Breast epithelium (tissue), 4 donors: Measurements from ENCODE around the gene LMX1A. TPM values are rescaled to one million over a fixed set of nuclear protein-coding genes. Genes with fewer than 3 reads are reported as not detected.

Experiments
- DNase-seq, 2 donors: peaks; one replicate each; pipeline ENCODE4 v3.0.0-alpha.2; 2019; ENCODE audit warnings: low spot score in 2 of 2
- H3K27ac ChIP-seq, 2 donors: fragments of 200-600 bp; sonication (generic) in 1 of 2; one replicate each; pipeline ENCODE4 v1.5.1; 2016 to 2019; ENCODE audit warnings: mild to moderate bottlenecking in 1 of 2
- H3K27me3 ChIP-seq, 2 donors: fragments of 200-600 bp; sonication (generic) in 1 of 2; one replicate each; pipeline versions ENCODE4 v1.5.1 to v1.6.0; 2017 to 2019; ENCODE audit warnings: control low read depth in 1 of 2, mild to moderate bottlenecking in 1 of 2
- H3K36me3 ChIP-seq: fragments of 200-600 bp; one replicate; pipeline ENCODE4 v1.5.1; 2019
- H3K4me1 ChIP-seq, 2 donors: fragments of 200-600 bp; sonication (generic); one replicate each; pipeline ENCODE4 v1.5.1; 2016 to 2019; ENCODE audit warnings: control low read depth in 1 of 2
- H3K4me3 ChIP-seq, 3 donors: fragments of 200-600 bp; sonication (generic); 1 replicate in 2 of 3; 2 replicates in 1 of 3; pipeline ENCODE4 v1.5.1; 2016 to 2019; ENCODE audit warnings: mild to moderate bottlenecking in 3 of 3, moderate library complexity in 2 of 3
- H3K9me3 ChIP-seq, 2 donors: fragments of 200-600 bp; sonication (generic) in 1 of 2; one replicate each; pipeline ENCODE4 v1.5.1; 2016 to 2019; ENCODE audit warnings: control low read depth in 1 of 2
- POLR2A ChIP-seq: fragments of 450-650 bp; IDR thresholded peaks from one replicate; pipeline ENCODE4 v1.6.1; 2016; ENCODE audit warnings: antibody characterized with exemption, mild to moderate bottlenecking, moderate library complexity
- POLR2AphosphoS5 ChIP-seq, 3 donors: sonication (generic); formaldehyde crosslinking; IDR thresholded peaks; one replicate each; pipeline ENCODE4 v1.6.1; 2017; ENCODE audit warnings: antibody characterized with exemption in 3 of 3
- intact Hi-C: fragments of 100-400 bp; cut with DNase I; formaldehyde crosslinking; loops from one replicate; pipeline ENCODE4 v1.15.1; 2023; ENCODE audit warnings: low total_unique reads
- total RNA-seq, 3 donors: library from RNA; depleted of rRNA; stranded (reverse); fragments of >200 nt; gene quantifications; one replicate each; pipeline ENCODE4 v1.1.0, GENCODE V29; 2016
- TF ChIP-seq, protein P1 (sequence below), 3 donors: fragments of 450-650 bp; IDR thresholded peaks; one replicate each; pipeline ENCODE4 v1.5.1; 2016 to 2017; ENCODE audit warnings: antibody characterized with exemption in 3 of 3, mild to moderate bottlenecking in 3 of 3, moderate library complexity in 3 of 3

The LMX1A gene
- total RNA-seq, 3 donors from 2014 or later = 1.3 TPM; not detected in 2

DNA sequence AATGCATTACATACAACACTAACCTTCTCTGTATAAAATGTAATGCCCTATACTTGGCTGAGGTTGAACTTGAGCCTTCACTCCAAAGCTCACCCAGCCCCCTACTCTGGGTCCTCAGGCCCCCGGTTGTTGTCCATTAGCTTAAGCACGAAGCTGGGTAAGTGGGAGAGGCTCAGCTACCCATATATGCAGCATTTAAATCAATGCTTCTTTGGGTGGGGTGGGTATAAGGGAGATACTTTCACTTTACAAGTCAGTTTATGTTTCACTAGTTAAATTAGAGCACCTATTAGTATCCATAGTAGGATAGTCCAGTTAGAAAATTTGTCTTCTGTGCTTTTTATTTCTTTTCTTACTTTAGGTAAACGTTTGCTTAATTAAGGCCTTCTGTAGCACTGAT lies 151.4 kb downstream of the LMX1A start:
- Histone ChIP-seq H3K27me3 (no peaks in the 10 kb centered on the region), H3K36me3 (no peaks in the 10 kb centered on the region)
- intact Hi-C loops = no loop called here

DNA sequence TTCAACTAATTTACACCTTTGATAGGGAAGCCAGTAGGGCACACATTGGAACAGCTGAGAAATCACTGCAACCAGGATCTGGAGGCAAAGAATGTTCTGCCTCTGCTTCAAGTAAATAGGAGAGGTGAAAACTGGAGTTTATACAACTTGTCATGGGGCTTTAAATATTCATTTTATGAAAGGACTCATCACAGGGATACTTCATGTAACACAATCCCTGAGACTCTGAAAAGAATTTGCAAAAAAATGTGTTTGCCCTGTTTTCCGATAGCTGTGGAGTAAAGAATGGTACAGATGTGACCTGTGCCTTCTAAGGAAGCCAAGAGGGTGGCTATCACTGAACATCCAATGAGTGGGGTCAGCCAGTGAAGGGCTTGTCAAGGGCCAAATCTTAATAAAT lies 152.0 kb downstream of the LMX1A start:
- no peaks in the 10 kb centered on the region for H3K9me3 ChIP-seq
- no peak for DNase-seq
- no peak overlapping the region for H3K4me3 ChIP-seq
- H3K36me3 ChIP-seq = no peaks in the 10 kb centered on the region
- TF ChIP-seq POLR2A = no peak
- no peak for TF ChIP-seq POLR2AphosphoS5 (IDR thresholded peaks at IDR 0.05)
- TF ChIP-seq, protein P1, sequence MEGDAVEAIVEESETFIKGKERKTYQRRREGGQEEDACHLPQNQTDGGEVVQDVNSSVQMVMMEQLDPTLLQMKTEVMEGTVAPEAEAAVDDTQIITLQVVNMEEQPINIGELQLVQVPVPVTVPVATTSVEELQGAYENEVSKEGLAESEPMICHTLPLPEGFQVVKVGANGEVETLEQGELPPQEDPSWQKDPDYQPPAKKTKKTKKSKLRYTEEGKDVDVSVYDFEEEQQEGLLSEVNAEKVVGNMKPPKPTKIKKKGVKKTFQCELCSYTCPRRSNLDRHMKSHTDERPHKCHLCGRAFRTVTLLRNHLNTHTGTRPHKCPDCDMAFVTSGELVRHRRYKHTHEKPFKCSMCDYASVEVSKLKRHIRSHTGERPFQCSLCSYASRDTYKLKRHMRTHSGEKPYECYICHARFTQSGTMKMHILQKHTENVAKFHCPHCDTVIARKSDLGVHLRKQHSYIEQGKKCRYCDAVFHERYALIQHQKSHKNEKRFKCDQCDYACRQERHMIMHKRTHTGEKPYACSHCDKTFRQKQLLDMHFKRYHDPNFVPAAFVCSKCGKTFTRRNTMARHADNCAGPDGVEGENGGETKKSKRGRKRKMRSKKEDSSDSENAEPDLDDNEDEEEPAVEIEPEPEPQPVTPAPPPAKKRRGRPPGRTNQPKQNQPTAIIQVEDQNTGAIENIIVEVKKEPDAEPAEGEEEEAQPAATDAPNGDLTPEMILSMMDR (IDR thresholded peaks at IDR 0.05) = no peak
- intact Hi-C loops = no loop called here
- no peaks in the 10 kb centered on the region for H3K4me1 ChIP-seq
- no peaks in the 10 kb centered on the region for H3K27me3 ChIP-seq
- no peak overlapping the region for H3K27ac ChIP-seq

More for the DNA sequence above, 151.4 kb downstream of the LMX1A start:
- TF ChIP-seq POLR2AphosphoS5 (IDR thresholded peaks at IDR 0.05) (no peak), POLR2A (no peak)
- TF ChIP-seq, protein P1 (IDR thresholded peaks at IDR 0.05) = no peak
- Histone ChIP-seq H3K27ac (no peak overlapping the region), H3K4me3 (no peak overlapping the region), H3K4me1 (no peaks in the 10 kb centered on the region), H3K9me3 (no peaks in the 10 kb centered on the region)
- DNase-seq = no peak

DNA sequence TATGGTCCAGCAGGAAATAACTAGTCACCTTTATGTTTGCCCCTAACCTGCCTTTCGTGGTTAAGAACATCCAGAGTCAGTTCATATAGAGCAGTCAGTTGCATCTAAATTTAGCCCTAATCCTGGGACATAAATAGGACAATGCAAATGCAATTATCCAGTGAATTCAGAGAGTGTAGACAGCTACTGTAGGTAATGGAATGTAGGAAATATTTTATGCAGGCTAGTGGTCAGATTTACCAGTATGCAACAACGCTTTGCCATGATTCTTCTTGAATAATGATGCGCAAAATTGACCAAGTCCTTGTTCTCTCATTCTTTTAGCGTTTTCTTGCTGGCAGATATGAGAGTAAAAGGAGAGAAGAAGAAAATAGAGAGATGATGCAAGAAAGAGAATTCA lies 165.4 kb downstream of the LMX1A start:
- intact Hi-C loops = no loop called here
- H3K36me3 ChIP-seq = no peaks in the 10 kb centered on the region
- DNase-seq = no peak
- TF ChIP-seq POLR2AphosphoS5 (IDR thresholded peaks at IDR 0.05) (no peak), POLR2A (no peak)
- TF ChIP-seq, protein P1 (IDR thresholded peaks at IDR 0.05) = no peak
- no peak overlapping the region for H3K4me3 ChIP-seq
- H3K4me1 ChIP-seq = no peaks in the 10 kb centered on the region
- H3K9me3 ChIP-seq = no peaks in the 10 kb centered on the region
- H3K27me3 ChIP-seq = no peaks in the 10 kb centered on the region
- H3K27ac ChIP-seq = no peak overlapping the region

DNA sequence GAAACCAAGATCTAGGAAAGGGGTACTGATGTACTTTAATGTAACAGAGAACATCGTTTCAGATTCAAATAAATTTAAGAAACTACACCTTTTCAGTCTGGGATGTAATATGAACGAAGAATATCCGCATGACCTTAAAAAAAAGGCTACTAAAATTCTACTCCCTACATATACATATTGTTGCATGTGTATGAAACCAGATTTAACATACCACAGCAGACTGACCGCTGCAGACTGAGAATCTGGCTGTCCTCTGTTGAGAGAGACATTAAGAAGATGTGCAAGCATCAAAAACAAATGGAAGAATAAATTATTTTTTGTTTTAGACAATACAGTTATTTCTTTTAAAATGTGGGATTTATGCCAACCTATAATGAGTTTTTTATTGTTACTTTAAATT lies 166.6 kb downstream of the LMX1A start:
- TF ChIP-seq, protein P1 (IDR thresholded peaks at IDR 0.05) = no peak
- no peak for TF ChIP-seq POLR2AphosphoS5 (IDR thresholded peaks at IDR 0.05)
- no peak for TF ChIP-seq POLR2A
- Histone ChIP-seq H3K4me1 (no peaks in the 10 kb centered on the region), H3K36me3 (no peaks in the 10 kb centered on the region), H3K27ac (no peak overlapping the region), H3K4me3 (no peak overlapping the region), H3K9me3 (no peaks in the 10 kb centered on the region), H3K27me3 (no peaks in the 10 kb centered on the region)
- DNase-seq = no peak
- intact Hi-C loops = loop anchor here (5.0 kb wide), 1 partner anchor 1257 kb away; no protein-coding TSS in a partner anchor

DNA sequence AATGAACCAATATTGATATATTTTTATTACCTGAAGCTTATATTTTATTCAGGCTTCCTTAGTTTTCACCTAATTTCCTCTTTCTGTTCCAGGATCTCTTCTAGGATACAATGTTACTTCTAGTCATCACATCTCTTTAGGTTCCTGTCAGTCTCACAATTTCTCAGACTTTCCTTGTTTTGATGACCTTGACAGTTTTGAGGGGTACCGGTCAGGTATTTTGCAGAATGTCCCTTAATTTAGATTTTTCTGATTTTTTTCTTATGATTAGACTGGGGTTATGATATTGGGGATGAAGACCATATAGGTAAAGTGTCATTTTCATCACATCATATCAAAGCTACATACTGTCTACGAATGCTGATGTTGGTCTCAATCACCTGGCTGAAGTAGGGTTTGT lies 167.5 kb downstream of the LMX1A start:
- intact Hi-C loops = loop anchor here (5.0 kb wide), 1 partner anchor 1258 kb away; no protein-coding TSS in a partner anchor
- Histone ChIP-seq H3K27ac (no peak overlapping the region), H3K27me3 (no peaks in the 10 kb centered on the region), H3K4me3 (no peak overlapping the region), H3K9me3 (no peaks in the 10 kb centered on the region), H3K4me1 (no peaks in the 10 kb centered on the region), H3K36me3 (no peaks in the 10 kb centered on the region)
- TF ChIP-seq POLR2AphosphoS5 (IDR thresholded peaks at IDR 0.05) = no peak
- no peak for DNase-seq
